Cerebellar nuclear complex (tissue), 1 donor: ENCODE results near the gene RPL23.

ENCODE experiments used
- DNase-seq, 2 experiments: peaks; one replicate each; lab custom pipeline; 2025; lab: John Stamatoyannopoulos, UW

The RPL23 gene

DNA sequence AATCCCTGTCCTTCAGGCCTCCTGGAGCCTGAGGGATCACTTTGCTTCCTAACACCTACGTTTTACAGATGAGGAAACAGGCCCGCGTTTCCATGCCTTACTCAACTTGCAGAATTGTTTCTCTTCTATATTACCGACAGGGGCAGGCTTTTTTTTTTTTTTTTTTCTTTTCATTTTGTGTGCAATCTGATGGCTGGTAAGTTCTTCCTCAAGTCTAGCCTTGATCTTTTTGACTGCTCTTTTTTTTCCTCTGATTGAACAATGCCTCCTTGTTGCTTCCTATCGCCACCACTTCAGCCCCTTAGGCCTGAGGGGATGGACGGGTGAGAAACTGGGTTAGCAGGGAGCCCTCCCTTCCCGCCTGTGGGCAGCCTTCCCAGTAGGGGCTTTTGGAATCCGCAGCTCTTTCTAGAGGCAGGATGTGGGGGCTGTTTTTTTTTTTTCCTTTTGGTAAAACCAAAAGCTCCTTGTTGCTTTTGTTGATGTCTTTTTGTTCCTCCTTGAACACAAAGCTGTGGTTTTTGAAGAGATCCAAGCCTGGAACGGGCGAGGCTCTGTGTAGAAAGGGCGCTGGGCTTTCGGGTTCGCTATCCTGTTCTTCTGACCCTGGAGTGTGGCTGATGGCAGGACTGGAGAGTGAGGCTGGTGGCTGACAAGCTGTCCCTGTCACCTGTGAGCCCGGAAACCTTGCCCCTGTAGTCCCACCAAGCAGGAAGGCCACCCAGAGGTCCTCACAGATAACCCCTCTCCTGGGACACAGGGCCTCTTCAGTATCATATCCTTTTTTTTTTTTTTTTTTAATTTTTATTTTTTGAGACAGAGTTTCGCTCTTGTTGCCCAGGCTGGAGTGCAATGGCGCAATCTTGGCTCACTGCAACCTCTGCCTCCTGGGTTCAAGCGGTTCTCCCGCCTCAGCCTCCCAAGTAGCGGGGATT, 30.3 kb upstream of the RPL23 start:
- no peak for DNase-seq

DNA sequence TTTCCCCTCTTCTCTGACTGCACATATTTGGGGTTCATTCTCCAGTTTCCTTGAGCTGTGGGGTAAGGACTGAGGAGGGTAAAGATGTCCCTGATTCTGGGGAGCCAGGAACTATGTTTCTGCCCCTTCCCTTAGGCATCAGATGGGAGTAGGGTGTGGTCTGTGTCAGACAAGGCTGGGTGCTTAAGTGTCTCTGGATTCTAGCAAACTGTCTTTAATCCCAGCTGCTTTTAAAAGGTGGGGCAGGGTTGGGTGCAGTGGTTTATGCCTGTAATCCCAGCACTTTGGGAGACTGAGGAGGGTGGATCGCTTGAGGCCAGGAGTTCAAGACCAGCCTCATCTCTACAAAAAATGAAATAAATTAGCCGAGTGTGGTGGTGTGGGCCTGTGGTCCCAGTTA, 29.3 kb upstream of the RPL23 start:
- no peak for DNase-seq

DNA sequence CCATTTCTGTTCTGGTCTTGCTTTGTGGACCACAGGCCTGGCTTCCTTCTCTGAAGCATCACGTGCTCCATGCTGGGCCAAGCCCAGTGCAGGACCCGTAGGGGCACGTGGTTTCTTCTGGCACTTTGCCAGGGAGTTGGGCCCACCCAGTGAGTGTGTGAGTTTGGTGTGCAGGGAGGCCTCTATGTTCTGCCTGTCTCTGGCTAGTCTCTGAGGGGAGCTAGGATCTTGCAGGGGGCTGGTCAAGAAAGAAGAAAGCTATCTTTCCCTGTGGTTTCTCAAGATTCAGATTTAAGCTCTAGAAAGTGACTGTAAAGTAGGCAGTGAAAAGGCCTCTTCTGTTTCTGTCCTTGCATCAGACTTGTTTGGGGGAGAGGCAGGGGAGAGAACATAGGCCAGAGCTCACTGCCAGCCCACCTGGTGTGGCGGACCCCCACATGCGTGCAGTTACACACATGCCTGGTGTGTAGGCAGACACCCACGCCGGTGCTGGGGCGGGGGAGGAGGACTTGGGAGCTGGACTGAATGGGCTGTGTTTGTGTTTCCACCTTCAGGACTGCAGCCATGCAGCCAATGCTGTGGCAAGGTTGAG, 28.2 kb upstream of the RPL23 start:
- DNase-seq: no peak

DNA sequence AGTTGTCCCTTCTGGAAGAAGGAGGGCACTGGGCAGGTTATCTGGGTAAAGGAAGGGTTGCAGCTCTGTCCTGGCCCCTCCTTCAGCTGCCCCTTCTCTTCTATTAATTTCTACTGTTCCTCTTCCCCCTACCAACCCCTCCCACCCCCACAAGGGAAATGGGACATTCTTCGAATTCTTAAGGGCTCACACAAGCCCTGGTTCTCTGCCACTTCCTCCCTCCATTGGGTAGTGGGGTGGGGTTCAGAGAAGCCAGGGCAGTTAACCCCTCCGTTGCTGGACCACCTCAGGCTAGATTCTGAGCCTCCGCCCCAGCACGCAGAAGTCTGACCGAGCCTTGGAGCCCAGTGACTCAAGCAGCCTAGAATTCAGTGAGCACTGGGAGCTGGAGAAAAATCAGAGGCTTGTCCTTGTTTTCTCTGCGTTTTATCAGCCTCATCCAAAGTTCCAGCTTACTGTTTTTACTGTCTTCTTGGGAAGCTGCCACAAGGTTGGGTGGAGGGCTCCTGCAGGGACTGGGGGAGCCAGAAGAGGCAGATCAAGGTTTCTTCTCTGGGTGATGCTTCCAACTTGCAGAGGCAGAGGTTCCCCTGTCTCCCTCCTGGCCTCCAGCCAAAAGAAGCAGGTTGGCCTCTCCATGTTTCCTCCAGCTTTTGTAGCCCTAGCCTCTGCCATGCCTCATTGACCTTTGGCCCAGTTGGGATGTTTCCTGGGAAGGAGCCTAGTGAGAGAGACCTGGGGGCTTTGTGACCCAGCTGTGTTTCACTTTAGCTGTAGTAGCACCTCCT, 26.6 kb upstream of the RPL23 start:
- no peak for DNase-seq

DNA sequence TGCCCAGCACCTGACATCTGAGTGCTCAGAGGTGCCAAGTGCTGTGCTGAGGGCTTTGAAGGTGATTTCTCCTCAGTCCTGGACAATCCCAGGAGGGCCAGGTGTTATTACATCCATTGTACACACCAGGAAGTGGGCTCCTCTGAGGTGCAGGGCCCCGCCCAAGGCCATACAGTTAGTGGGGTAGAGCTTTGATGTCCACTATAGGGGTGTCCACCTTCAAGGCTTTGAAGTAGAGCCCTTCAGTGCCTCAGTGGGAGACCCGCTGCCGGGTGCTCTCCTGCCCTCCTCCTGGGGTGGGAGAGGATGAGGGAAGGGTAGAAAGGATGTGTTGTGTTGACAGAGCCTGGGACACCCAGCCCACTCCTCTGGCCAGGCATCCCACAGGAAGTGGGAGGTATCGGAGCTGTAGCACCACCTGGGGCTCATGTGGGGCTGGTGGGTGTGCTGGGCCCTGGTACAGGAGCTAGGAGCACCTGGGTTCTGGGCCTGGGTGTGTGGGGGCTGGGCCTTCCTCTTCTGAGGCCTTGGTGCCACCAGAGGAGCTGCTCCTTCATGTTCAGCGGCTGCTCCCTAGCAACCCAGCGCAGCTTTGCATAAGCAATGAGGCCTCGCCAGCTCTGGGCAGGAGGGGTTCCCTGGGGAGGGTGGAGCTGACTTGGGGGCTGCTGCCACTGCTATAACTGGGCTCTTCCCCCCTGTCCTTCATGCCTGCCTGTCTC, 23.8 kb upstream of the RPL23 start:
- DNase-seq: no peak

DNA sequence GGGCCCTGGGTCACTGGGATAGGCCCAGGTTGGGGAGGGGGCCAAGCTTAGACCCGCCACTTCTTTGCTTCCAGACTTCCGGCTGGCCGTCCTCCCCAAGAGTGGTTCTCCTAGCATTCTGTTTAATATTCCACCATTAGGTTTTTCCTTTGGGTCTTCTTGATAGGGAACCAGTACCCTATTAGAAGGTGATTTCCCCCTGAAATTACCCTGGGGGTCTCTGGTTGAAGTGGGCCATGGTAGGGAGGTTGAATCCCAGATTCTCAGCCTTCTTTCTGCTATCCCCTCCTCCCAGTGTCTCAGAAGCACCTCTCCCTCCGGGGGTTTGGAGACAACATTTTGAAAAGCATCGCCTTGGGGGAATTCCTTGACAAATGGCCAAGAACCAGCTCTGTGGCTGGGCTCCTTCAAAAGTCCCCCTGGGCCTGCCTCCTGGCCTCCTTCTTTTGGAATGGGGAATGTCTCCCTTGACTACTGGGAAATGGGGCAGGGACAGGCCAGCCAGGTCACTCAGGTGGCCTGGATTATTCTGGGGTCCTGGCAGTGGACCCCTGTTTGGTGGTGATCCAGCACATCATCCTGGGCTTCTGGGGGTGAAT, 22.1 kb upstream of the RPL23 start:
- no peak for DNase-seq

DNA sequence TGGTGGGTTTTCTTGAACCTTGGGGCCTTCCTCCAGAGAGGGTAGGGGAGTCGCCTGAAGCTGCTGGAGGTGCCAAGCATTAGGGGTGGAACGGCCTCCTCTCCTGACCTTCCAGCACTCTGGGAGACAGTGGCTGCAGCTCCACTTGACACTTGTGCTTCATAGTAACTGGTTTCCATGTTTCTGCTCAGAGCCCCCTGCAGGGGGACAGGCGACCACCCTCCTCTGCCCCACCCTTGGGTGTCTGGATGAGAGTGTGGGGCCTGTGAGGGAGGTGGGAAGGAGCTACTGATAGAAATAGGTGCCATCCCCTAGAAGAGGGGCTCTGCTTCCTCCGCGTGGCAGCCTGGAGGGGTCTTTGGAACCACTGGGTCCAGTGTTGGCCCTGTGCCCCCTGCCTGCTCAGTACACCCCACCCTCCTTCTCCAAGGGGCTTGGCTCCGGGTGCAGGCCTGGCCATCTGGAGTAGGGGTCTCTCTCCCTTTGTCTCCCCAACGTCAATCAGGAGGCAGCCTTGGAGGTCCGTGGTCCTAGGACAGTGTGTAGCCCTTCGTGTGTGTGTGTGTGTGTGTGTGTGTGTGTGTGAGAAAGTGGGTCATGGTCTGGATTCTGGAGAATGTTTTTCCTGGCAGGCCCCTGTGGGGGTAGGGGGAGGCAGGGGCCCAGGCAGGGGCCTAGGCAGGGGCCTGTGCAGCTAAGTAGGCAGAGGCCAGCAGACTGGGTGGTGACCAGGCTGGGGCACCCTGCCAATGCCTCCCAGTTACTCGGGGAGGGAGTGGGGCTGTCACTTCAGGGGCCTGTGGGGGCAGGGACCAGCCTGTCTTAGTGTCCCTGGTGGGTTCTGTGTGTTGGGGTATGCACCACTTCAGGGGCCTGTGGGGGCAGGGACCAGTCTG, 21.2 kb upstream of the RPL23 start:
- DNase-seq: no peak

DNA sequence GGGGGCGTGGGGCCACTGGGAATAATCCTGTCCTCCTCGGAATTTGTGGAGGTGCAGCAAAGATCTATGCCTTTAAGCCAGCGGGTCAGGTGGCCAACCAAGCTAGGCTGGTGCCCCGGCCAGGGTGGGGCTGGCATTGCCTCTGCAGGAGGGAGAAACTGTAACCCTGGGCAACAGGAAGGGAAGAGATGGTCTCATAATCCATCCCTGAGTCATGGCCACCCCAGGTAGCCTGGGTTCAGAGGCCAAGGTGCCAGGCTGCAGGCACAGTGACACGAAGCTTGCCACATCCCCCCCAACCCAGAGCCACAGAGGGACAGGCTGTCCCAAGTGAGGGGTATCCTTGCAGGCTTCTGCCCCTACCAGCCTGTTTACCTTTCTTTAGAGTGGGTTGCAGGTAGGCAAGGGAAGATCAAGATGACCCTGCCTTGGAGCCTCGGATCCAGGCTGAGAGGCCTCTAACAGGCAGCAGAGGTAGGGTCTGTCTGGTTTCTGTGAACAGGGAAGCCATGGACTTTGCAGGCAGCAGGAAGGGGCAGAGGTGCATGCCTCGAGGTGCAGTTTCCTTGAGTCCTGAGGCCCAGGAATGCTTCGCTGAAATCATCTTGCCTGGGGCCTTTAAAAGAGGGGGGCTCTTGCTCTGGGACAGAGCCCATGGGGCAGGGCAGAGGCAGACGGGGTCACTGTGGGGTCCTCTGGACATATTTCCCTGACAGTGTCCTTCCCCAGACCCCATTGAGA, 20.3 kb upstream of the RPL23 start:
- no peak for DNase-seq

DNA sequence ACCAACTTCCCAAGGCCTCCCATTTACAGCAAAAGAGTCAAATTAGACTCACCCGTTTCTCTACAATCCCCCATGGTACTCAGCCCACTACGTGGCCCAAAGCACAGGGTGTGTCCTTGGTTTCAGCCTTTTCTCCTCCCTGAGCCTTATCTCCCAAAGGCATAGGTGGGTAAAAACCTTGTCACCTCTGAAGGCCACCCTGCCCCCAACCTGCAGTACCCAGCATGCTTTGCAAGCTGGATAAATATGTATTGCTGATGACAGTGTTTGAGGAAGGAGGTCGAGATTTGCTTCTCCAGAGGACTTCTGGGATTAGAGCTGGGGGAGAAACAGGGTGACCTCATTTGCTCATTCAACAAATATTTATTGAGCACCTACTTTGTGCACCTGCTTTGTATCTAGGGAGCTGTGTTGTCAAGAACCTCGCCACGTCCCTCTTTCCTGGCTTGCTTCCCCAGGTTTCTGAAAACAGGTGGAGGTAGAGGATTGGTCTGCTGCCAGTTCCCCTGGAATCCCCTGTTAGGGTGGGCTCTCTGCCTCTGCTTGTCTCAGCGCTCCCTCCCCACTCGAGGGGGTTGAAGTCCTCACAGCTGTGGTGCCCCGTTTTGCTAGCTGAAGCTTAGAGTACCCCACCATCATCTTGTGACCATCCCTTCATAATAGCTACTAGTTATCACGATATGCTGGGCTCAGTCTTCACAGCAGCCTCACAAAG, 19.3 kb upstream of the RPL23 start:
- no peak for DNase-seq

DNA sequence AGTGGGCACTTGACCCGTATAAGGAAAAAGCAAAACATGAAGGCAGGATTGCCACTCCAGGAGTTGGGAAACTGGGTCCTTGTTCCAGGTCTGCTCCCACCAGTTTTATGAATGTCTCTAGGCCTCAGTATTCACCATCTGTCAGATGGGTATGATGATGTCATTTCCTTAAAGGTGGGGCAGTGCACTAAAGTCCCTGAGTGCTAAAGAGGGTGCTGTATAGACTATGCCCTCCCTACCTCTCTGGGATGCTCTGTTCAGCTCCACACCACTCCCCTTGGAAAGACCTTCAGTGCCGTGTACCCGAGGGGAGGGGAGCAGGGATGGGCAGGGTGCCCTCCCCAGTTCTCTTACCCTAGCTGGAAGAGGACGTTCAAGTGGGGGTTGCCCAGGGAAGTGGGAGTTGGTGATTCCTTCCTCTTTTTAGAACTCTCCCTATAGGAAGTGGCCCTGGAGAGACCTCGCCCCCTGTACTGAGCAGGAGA, 18.5 kb upstream of the RPL23 start:
- DNase-seq: no peak

DNA sequence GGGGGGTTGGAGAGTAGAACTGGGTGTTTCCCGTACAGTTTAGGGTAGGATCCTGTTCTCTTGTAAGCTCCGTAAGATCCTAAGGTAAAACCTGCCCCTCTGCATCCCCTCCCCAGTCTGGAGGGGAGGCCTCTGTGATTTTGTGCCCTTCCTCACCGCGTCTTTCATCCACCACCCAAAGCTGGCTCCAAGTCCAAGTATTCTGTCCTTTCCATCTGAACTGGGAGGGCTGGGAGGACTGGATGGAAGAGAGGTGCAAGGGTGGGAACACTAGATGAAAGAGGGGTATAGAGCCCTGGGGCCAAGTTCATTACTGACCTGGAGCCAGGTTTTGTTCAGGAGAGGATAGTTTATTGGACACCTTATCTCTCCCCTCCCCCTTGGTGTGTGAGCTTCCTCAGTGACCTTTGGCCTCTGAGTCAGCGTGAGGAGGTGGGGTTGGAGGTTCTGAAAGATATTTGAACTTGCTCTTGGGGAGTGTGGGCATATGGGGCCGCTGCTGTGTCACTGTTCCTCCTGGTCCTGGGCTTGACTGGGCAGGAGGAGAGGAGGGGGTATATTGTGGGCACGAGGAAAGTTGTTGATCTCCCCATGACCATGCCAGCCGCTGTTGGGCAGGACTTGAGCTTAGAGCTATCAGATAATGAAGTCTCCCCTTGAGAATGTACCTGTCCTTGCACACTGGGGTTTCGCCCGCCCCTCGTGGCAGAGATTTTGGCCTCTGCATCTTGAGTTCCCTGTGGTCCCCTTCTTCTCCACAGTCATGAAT, 17.9 kb upstream of the RPL23 start:
- no peak for DNase-seq

DNA sequence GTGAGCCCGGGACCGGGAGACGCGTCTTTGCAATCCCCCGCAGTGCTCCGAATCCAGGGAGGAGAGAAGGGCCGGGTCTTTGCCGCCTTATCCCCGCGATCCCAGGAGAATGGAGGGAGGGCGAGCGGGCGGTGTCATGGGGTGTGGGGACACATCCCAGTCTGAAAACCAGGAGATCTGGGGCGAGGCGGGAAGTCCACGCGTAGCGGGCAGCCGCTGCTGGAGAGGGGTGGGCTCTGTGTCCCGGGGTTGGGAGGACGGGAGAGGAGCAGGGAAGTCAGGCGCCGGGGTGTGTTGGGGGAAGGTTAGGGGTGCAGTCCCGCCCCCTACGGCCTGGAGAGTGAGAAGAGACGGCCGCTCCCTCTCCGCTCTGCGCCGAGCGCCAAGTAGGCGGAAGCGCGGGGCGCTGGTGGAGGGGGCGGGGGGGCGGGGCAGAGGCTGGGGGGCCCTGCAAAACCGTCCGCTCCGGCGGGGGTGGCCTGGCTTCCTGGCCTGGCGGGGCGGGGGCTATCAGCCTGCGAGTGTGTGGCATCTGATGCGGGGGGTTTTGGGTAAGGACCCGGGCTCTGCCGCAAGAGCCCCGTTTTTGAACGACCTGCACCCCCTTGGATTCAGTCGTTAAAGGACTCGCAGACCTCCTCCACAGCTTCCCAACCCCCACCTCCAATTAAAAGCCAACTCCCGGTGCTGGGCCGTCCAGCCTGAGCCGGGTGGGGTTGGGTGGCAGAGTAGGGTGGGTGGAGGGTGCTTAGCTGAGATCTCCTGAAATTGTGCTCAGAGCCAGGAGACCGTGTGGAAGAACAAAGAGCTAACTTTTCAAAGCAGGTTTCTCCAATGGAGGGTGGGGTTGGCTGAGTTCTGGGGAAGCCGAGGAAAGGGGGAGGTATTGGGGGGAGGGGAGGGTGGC, 17.0 kb upstream of the RPL23 start:
- DNase-seq: no peak

DNA sequence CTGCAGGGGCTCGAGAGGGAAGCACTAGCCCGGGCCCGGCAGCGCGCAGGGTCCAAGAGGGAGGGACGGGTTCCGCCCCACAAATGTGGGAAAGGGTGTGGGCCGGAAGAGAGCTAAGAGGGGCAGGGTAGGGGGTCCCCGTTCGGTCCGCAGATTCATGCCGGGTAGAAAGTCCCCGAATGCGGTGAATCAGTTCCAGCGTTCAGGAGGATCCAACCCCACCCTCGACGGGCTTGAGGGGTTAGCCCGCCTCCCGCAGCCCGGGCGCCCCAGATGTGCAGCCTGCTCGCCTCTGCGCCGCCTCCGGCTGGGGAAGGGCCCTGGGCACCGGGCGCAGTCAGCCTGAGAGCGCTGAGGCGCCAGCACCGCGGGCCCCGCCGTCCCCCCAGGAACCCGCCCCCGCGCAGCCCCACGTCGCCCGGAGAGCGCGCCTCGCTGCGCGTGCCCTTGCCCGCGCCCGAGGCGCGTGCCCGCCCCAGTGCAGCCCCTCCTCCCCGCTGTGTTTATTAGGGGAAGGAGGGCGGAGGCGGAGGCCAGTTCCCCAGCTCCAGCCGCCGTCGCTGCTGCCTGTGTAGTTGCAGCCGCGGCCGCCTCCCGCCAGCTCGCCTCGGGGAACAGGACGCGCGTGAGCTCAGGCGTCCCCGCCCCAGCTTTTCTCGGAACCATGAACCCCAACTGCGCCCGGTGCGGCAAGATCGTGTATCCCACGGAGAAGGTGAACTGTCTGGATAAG, 16.2 kb upstream of the RPL23 start, which contains the start of gene LASP1:
Gene LASP1 (plus strand): TSS at position 533 of the 733 bp plus-strand sequence. CDS start 132 bp downstream, at position 665.
- peak in 1 of 2 experiments; percentile 68 for DNase-seq

DNA sequence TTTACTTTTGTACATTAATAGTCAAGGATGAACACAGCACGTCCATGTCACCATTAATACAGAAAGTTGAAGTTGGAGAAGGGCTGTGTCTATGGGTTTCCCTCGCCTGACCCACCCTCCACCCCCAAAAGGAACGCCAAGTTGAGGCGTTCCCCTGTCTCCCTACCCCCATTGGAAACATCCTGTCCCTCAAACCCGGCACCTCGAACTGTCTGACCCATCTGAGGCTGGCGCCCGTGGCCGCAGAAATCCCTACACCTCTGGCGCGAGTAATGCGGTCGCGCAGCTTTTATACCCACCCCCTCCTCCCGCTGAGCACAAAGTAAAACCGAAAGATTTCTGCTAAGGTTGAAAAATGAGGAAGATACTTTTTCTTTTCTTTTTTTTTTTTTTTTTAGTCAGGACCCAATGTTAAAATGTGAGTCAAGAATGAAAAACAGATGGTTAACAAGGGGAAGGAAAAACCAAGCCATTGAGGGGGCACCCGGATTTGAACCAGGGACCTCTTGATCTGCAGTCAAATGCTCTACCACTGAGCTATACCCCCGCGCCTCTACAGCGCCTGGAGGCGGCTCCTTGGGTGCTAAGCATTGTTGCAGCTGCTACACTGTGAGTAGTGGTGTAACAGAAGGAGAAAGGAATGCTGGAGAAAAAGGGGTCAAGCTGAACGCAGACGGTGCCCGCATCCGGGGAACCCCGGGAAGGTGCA, 15.4 kb upstream of the RPL23 start:
- peak; percentile 24 to 63 for DNase-seq

DNA sequence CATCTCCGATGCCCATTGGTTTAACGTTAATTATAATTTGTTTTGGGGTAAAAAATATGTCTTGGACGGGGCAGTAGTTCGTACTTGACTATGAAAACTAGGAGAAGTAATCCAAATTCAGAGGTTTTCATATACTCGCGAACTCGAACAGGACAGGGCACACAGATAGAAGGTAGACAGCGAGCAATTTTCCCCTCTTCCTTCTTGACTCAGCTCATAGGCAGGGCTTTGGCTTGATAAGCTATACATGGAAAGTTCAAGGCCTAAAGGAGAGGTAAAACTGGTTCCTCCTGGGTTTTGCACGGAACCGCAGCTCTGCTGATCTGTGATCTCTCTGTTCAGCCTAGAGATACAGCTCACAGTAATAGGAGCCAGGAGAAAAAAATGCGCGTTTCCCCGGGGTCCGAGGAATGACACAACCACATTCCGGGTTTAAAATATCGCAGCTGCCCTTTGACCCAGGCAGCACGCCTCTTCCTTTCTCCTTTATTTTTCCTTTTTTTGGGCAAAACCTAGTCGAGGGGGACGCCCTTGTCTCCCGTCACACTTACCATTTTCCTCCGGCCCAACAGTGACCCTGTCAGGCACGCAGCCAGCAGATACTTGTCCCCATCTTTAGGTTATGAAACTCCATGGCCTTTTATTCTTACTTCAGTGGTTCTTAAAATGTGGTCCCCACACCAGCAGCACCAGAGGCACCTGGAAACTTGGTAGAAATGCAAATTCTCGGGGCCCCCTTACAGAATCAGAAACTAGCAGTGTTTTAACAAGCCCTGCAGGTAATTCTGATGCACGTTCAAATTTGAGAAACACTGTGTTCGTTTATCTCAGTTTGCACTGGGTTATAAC, 14.7 kb upstream of the RPL23 start:
- DNase-seq: peak in 1 of 2 experiments; percentile 20
